HPDE6-E6E7 (cell line): ENCODE data around the gene EYA2.

Source experiments
- DNase-seq: peaks from one replicate; pipeline ENCODE4 v3.0.0; 2011; ENCODE audit warnings: missing footprints; ENCODE audit errors: extremely low spot score

Gene EYA2

GRCh38 chr20:47035026-47035590 lies 140.5 kb downstream of the EYA2 start:
- DNase-seq = no peak

DNA sequence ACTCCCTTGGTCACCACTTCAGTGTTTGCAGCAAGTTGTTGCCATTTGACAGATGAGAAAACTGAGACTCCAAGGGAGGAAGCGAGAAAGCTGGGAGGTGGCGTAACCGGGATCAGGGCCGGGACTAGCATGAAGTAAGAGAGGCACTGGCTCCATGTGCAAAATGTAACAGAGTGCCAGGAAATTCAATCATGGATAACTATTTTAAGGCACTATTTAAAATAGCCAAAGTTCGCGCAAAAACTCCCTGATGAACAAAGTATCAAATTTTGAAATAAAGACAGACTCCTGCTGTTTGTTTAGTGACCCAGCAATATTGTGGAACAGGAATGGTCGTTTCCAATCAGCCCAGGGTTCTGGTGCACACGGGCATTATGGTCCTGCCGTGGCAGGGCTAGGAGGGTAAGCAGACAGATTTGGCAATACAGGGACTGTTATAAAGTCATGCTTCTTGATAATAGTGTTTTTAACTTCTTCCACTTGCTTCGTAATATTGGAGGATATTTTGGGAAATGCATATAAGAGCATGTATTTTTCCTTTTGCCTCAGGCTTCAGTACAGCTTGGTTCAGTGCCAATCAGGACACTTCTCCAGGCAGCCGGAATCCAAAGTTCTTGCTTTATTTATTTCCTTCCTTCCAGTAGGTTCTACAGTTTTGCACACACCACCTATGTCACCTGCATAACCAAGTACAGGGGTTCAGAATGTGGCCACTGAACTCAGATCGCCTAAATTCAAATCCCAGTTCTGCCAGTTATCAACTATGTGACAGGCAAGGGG lies 141.6 kb downstream of the EYA2 start:
- no peak for DNase-seq

- DNase-seq = no peak
These were observed 144.2 kb downstream of the EYA2 start for GRCh38 chr20:47038566-47039560.

GRCh38 chr20:47040506-47041125 lies 146.0 kb downstream of the EYA2 start:
- no peak for DNase-seq

DNA sequence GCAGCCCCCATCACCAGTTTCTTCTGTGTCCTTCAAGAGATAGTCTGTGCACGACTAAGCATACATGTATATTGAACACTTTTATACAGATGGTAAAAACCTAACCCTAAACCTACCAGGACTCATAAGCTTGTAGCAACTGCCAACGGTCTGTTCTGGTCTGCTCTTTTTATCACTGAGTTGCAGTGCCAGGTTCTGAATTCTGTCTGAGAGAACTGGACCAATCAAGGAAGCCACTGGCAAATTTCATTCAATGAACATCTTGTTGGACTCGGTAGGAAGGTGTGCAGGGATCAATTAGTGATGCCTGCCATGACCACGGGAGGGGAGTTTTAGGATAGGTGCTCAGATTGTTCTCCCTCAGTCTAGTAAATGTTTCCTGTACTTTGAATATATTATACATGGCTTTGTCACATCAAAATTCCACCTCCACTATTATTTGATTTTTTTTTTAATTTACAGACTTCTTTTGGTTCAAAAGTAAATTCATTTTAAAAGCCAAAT lies 146.8 kb downstream of the EYA2 start:
- DNase-seq = no peak

DNA sequence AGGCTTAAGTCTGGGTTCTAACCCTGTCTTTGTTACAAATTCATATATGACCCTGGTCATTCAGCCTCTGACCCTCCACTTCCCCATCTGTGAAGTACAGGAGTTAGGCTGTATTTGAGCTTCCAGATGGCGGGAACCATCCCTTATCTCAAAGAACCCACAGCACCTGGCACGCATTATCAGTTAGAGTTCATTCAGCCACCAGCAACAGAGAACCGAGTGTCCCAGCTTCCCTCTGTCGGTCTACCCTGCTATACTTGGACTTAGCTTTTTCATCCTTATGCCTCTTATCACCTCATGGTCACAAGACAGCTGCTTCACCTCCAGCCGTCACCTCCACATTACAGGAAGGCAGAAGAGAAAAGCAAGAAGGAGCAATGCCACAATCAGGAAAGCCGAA lies 147.8 kb downstream of the EYA2 start:
- no peak for DNase-seq

DNA sequence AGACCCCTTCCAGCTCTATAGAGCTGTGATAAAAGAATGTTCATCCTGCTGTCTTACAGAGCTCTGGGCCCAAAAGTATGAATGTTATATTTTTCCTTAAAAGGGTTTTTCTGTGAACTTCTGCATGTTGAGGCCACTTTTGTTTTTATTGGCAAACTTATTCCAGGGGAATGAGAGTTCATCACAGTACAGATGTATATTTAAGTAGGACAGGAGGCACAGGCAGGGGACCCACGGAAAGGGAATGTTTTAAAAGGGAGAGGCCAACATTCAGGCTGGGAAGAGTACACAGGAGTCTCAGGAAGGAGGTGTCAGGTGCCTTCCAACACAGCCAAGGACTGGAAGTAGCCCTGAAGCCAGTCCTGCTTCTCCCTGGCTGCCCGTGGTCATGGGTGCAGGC lies 148.4 kb downstream of the EYA2 start:
- DNase-seq = no peak

- no peak for DNase-seq
These were observed 150.3 kb downstream of the EYA2 start for GRCh38 chr20:47044938-47045337.

GRCh38 chr20:47048054-47048453 lies 153.4 kb downstream of the EYA2 start:
- DNase-seq = no peak

GRCh38 chr20:47049771-47050170 lies 155.1 kb downstream of the EYA2 start:
- DNase-seq = no peak

DNA sequence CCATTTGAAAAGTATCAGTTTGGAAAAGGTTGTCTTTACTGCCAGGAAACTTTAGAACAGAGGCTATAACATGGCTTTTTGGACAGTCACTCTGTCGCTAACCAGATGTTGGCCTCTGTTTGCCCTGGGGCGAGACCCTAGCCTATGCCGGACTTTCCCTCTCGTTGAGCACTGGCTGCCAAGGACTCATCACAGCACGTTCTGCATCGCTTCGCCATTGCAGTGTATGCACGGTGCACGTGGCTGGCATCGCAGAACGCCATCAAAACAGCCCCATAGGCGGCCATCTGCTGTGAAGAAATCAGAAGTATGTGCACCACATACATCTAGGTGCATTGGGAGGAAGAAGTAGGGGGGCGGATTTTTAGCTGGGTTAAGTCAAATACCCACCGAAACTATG lies 156.4 kb downstream of the EYA2 start:
- DNase-seq = no peak

GRCh38 chr20:47051936-47052526 lies 157.4 kb downstream of the EYA2 start:
- no peak for DNase-seq

DNA sequence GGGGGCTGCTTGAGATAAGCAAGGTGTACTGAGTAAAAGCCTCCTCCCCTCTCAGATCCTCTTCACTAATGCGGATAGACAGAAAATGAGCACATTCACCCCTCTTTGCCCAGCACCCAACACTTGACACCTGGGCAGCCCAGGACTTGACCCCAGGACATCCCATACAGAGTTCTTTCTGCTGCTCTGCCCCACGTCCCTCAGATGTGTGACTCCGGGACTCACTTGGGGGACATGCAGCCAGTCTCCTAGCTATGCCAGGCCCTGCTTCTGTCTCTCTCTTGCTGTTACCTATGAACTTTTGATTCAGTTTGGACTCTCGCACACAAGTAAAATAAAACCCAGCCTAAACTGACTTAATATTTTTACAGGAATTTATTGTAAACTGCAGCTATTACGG lies 159.9 kb downstream of the EYA2 start:
- DNase-seq = no peak

GRCh38 chr20:47054945-47055344 lies 160.3 kb downstream of the EYA2 start:
- no peak for DNase-seq

DNA sequence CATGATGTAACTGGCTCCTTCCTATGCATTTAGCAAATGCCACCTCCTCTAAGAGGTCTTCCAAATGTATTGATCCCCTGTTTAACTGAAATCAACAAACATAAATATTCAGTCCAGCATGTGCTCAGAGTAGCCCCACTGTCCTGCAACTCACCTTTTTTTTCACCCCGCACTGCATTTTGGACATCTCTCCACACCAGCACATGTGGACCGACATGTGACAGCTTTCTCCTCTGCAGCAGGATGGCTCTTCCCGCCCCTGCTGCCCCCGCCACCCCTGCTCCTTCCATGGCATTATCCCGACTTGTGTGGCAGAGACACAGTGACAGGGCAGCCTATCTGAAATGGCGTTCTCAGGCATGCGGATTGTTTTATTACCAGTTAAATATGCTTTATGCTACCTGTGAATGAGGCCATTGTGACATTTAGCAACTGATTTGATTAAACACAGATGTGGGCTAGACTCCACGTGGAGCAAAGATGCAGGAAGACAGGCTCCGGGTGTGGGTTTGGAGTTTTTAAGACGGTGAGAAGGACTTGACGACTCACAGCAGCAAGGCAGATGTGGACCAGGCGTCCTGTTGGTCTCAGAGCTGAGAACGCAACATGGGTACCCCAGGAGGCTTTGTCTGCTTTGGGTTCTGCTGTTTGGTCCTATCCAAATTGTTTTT lies 161.2 kb downstream of the EYA2 start:
- no peak for DNase-seq

DNA sequence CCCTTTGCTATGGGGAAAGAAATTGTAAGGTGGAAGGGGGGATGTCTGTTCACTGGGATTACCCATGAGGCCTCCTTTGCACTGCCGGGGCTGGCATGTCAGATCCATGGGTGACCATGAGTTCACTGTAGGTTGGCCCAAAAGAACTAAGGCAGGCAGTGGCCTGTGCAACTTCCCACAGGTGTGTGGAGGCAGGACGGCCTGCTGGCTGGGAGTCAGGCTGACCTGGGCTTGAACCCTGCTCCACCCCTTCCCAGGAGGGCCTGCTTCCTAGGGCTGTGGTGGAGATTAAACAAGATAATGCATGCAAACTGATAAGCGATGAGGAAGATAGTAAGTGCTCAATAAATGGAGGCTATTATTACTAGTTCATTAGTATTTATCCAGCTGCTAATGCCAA lies 163.0 kb downstream of the EYA2 start:
- no peak for DNase-seq

GRCh38 chr20:47058236-47058635 lies 163.6 kb downstream of the EYA2 start:
- DNase-seq = no peak

GRCh38 chr20:47059536-47059935 lies 164.9 kb downstream of the EYA2 start:
- DNase-seq = no peak

- DNase-seq = no peak
These were observed 166.9 kb downstream of the EYA2 start for GRCh38 chr20:47061549-47061948.

DNA sequence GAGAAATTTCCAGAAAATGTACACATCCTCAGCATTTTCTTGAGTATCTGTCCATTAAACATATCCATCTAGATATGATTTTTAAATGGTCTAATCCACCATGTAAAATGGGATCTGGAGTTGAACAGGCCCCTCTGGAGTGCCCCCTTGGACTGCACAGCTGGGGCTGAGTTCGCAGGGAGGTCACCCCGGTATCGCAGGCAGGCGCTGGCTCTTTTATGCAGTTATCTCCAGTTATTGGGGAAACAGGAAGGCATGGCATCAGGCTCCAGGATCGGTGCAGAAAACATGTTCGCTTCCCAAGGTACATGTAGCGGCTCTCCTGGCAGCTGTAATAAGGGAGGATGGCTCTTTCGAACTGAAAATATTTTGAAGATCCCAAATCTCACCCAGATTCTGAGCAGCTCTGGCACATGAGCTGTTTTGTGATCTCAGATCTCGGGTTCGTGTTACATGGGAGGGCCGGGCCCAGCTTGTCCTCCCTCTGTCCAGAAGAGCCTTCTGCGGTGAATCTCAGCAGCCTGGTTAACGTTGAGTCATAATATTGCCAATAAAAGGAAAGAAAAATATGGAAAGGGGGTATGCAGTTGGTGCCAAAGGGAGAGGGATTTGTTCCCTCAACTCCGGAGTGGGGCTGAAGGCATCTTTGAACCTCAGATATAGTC lies 167.7 kb downstream of the EYA2 start:
- no peak for DNase-seq
